GM19023 (cell line): Measurements from ENCODE around the gene PRKCA.
"Not testable (repeated sequence)": the region's sequence is repeated elsewhere in the genome, so short reads cannot be mapped to it uniquely, and the experiment has no call there.

Source experiments
- ATAC-seq: cut with Tn5 transposase; IDR thresholded peaks from one replicate; pipeline ENCODE4 v1.9.1; 2021; ENCODE audit warnings: mild to moderate bottlenecking, moderate library complexity; ENCODE audit not compliant: unreplicated experiment

The PRKCA gene

DNA sequence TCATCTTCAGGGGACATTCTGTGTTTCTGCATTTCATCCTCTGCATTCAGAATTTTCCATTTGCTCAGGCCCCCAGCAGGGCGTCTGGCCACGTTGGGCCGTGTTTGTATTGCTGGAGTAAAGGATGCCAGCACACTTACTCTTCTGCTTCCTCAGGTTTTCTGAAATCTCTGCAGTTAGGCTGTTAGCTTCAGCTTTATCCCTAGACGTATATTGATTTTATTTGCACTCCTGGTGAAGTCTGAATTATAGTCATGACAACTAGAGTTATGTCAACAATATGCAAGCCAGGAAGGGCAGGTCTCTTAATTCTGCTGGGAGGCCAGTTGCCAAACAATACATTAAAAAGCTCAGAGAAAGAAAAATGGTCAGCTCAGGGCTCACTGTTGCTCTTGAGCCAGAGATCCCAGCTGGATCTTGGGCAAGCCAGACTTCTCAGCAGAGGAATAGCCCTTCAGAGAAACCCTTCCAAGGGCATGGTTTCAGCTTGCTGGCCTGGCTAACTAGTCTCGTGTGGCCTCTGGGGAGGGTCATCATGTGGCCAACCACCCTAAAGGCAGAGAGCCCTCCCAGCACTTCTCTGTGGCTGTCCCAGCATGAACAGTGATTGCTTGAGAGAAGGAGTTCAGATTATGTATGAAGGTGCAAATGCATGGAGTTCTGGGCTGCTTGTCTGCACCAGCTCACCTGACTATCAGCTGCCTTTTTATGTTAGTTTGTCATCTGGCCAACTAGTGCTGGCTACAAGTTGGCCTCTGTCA is 422.3 kb downstream of the PRKCA start:
- ATAC-seq: no peak

DNA sequence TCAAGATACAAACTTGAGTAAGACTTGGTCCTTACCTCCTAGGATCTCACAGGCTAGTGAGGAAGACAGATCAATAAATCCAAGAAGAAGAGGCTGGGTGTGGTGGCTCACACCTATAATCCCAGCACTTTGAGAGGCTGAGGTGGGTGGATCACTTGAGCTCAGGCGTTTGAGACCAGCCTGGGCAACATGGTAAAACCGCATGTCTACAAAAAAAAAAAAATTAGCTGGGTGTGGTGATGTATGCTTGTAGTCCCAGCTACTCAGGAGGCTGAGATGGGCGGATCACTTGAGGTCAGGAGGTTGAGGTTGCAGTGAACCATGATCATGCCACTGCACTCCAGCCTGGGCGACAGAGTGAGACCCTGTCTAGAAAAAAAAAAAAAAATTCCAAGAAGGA is 423.0 kb downstream of the PRKCA start:
- not testable (repeated sequence) for ATAC-seq

- ATAC-seq: no peak
Measured at GRCh38 chr17:66725956-66726355, 423.5 kb downstream of the PRKCA start.

DNA sequence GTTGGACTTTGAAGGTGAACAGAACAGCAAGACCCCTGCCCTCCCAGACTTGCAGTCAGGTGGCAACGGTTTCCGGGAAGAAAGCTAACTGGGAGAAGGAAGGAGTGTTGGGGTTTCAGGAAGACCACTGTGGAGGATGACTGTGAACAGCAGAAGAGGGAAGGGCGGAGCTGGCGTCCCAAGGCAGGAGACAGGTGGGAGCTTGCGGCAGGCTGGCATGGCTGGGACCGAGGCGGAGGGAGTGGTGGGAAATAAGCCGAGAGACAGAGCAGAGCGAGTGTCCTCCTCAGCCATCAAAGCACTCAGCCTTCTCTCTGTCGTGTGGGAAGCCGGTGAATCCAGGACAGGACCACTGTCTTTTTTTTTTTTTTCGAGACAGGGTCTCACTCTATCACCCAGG is 424.0 kb downstream of the PRKCA start:
- no peak for ATAC-seq

- ATAC-seq: no peak
Measured at GRCh38 chr17:66726846-66727245, 424.4 kb downstream of the PRKCA start.

- peak; percentile 72 for ATAC-seq
Measured at GRCh38 chr17:66727634-66728570, 425.5 kb downstream of the PRKCA start.

GRCh38 chr17:66730461-66730923 is 428.1 kb downstream of the PRKCA start:
- no peak for ATAC-seq

- ATAC-seq: no peak
Measured at GRCh38 chr17:66733759-66734158, 431.3 kb downstream of the PRKCA start.

DNA sequence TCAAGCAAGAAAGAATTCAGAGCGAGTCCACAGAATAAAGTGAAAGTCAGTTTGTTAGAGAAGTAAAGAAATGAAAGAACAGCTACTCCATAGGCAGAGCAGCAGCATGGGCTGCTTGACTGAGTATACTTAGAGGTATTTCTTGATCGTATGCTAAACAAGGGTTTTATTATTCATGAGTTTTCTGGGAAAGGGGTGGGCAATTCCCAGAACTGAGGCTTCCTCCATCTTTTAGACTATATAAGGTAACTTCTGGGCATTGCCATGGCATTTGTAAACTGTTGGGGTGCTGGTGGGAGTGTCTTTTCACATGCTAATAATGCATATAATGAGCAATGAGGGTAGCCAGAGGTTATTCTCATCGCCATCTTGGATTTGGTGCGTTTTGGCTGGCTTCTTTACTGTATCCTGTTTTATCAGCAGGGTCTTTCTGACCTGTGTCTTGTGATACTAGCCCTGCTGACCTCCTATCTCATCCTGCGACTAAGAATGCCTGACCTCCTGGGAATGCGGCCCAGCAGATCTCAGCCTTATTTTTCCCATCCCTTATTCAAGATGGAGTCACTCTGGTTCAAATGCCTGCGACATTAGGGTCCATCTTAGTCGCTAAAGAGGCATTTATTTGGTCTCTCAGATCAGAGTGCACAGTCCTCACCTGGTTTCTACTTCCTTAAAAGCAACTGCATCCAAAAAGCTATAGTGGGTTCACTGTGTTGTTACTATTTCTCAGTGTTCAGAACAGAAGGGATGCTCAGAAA is 432.0 kb downstream of the PRKCA start:
- no peak for ATAC-seq

- no peak for ATAC-seq
Measured at GRCh38 chr17:66737524-66737923, 435.1 kb downstream of the PRKCA start.

GRCh38 chr17:66738301-66738700 is 435.9 kb downstream of the PRKCA start:
- no peak for ATAC-seq

DNA sequence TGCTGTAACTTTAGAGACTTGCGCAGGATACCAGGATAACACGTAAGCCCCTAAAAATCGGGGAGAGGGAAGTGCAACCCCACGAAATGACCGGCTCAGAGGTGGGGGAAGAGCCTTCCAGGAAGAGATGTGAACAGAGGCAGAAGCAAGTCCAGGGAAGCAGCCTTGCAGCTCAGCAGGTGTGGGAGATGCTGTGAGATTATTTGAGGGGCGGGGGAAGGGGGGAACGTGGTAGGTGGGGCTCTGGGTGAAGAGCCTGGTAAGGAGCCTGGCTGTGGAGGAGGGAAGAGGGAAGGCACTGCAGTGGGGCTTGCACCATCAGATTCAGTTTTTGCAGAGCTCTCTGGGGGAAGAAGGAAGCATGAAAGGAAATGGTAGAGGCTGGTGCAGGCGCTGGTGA is 437.1 kb downstream of the PRKCA start:
- no peak for ATAC-seq

DNA sequence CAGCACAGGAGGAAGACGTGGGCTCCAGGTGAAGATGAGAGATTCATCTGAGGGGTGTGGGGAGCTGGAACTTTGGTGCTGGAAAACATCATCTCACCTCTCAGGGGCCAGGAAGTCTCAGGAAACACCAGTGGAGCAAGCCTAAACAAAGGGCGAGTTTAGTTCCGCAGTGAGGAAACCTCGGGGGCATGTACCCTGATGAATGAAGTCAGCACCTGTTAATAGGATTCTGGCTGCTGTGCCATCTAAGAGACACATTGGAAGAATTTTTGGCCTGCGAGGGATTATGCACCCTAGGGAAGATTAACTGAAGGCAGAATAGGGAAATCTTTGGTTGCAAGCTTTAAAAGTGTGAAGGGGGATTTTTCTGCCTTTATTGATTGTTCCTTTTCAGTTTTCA is 437.8 kb downstream of the PRKCA start:
- no peak for ATAC-seq

DNA sequence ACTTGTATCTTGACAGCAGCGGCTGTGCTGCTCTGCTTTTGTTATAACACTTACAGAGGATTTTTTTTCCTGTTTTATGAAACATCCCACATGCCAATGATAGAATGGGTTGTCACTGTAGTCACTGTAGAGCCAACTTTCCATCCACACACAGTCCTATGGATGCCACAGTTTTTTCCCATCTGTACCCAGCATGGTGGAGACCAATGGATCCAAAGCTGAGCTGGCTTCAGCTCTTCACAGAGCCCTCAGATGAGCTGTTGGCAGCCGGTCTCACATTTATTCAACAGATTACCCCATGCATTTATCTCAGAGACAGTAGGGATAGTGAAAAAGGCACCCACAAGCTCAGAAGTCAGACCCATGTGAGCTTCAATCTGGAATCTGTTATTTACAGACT is 441.1 kb downstream of the PRKCA start:
- ATAC-seq: no peak

DNA sequence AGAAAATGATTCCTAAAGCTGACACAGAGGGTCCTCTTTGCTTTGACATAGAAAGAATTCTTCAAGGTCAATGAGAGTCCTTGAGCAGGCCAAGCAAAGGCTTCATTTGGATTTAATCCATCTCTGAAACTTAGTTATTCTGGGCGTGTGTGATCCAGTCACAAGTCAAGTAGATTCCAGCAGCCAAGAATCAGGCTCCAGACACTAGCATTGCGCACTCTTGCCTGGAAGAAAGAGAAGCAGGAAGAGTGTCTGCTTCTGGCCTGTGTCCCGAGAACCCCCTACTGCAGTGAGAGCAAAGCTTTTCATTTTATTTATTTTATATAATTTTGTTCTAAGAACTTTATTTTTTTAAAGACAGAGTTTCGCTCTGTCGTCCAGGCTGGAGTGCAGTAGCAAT is 444.3 kb downstream of the PRKCA start:
- ATAC-seq: no peak

DNA sequence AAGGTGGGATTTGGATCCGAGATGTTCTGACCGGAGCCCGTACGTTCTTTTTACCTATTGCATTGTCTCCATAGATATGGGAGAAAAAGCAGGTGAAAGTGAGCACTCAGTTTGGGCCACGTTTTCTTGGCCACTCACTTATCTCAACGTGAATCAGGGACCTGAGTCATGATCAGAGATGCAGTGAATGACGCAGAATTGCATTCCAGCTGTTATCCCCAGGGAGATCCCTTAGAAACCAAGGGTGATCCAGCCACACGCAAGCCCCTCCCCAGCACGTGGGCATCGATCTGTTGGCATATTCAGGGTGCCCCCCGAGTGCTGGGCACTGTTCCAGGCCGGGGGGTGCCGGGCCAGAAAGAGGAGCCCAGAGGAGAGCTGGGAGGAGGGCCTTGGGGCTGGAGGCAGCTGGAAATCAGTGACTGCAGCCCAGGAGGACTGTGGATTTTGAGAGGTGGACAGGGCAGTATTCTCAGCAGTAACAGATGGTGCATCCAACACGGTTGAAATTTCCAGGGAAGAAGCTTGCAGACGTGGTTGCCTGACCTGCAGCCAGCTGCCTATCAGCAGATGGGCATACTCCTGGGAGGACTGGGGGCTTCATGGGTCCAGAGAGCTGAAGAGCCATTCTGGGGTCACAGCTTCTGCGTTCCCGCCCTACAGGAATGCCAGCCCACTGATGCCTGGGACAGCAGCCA is 445.3 kb downstream of the PRKCA start:
- no peak for ATAC-seq

DNA sequence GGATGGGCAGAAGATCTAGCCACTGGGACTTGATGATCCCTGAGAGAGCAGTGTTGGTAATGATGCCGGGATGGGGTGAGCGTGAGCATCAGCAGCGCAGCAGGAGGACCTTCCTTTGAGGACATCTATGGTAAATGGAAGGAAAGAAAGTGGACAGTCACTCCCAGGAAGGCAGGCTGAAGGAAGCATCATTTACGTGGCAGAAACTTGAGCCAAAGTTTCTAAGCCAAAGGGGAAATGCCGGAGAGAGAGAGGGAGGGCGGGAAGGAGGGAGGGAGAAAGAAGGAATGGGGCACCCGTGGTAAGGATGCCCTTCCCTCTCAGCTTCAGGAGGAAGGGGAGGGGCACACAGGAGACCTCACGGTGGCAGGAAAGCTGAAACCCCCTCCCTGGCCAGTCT is 446.2 kb downstream of the PRKCA start:
- ATAC-seq: no peak

GRCh38 chr17:66749217-66749832 is 446.9 kb downstream of the PRKCA start:
- ATAC-seq: no peak

GRCh38 chr17:66750116-66750515 is 447.7 kb downstream of the PRKCA start:
- ATAC-seq: no peak
